LNCaP clone FGC (cell line): Measurements from ENCODE around the gene XK.
"Not testable (repeated sequence)": the region's sequence is repeated elsewhere in the genome, so short reads cannot be mapped to it uniquely, and the experiment has no call there.

Source experiments
- DNase-seq: peaks from one replicate; pipeline ENCODE4 v3.0.0-alpha.2; 2011; ENCODE audit warnings: low read depth
- H3K4me3 ChIP-seq: 2 replicates; pipeline ENCODE4 v1.5.1; 2011; ENCODE audit warnings: mild to moderate bottlenecking, low read depth, low read length, control low read depth
- CTCF ChIP-seq: IDR thresholded peaks from 2 replicates; pipeline ENCODE4 v1.5.1; 2012; ENCODE audit warnings: mild to moderate bottlenecking; ENCODE audit not compliant: control insufficient read depth, insufficient read depth; ENCODE audit errors: extremely low read depth

XK gene

GRCh38 chrX:37759878-37760418 is 74.4 kb downstream of the XK start:
- no peak overlapping the region for H3K4me3 ChIP-seq
- no peak for TF ChIP-seq CTCF
- DNase-seq: no peak

- no peak for TF ChIP-seq CTCF
- DNase-seq: no peak
- H3K4me3 ChIP-seq: no peak overlapping the region
Observed at GRCh38 chrX:37763400-37763799, 77.8 kb downstream of the XK start.

GRCh38 chrX:37765507-37765906 is 79.9 kb downstream of the XK start:
- no peak for DNase-seq
- no peak overlapping the region for H3K4me3 ChIP-seq
- no peak for TF ChIP-seq CTCF

- DNase-seq: no peak
- no peak overlapping the region for H3K4me3 ChIP-seq
- TF ChIP-seq CTCF: no peak
Observed at GRCh38 chrX:37767430-37767829, 81.8 kb downstream of the XK start.

GRCh38 chrX:37768866-37769265 is 83.3 kb downstream of the XK start:
- H3K4me3 ChIP-seq, DNase-seq: not testable (repeated sequence)

- DNase-seq: no peak
- no peak for TF ChIP-seq CTCF
- H3K4me3 ChIP-seq: no peak overlapping the region
Observed at GRCh38 chrX:37776283-37776986, 90.8 kb downstream of the XK start.

GRCh38 chrX:37776987-37777325 is 91.4 kb downstream of the XK start:
- no peak for DNase-seq
- H3K4me3 ChIP-seq: no peak overlapping the region
- TF ChIP-seq CTCF: no peak
